ENCODE data around the gene RETREG1.
"Not testable (repeated sequence)": the region's sequence is repeated elsewhere in the genome, so short reads cannot be mapped to it uniquely, and the experiment has no call there.

Gene RETREG1

GRCh38 chr5:16548812-16549211 lies 68.0 kb downstream of the RETREG1 start:
- DNase-seq (ENCODE audit: extremely low spot score) = no peak
- TF ChIP-seq FOXA1 (IDR thresholded peaks at IDR 0.05) = no peak
- no peak for TF ChIP-seq SUZ12 (IDR thresholded peaks at IDR 0.05)
- no peak for TF ChIP-seq ELF4 (IDR thresholded peaks at IDR 0.05)
- no peak for TF ChIP-seq CTBP1 (IDR thresholded peaks at IDR 0.05; ENCODE audit: borderline replicate concordance)
- no peak for TF ChIP-seq FOXM1 (IDR thresholded peaks at IDR 0.05; ENCODE audit: borderline replicate concordance)
- TF ChIP-seq TARDBP (IDR thresholded peaks at IDR 0.05) = no peak
- no peak for TF ChIP-seq ARNT (IDR thresholded peaks at IDR 0.05)
- TF ChIP-seq FOXK2 (IDR thresholded peaks at IDR 0.05) = no peak
- TF ChIP-seq HDGF (IDR thresholded peaks at IDR 0.05; ENCODE audit: borderline replicate concordance) = no peak
- no peak for TF ChIP-seq PKNOX1 (IDR thresholded peaks at IDR 0.05)
- no peak for TF ChIP-seq LEF1 (IDR thresholded peaks at IDR 0.05; ENCODE audit: borderline replicate concordance)
- no peak for TF ChIP-seq BHLHE40 (IDR thresholded peaks at IDR 0.05; ENCODE audit: borderline replicate concordance)
- TF ChIP-seq NFRKB (IDR thresholded peaks at IDR 0.05) = no peak
- TF ChIP-seq ZNF384 (IDR thresholded peaks at IDR 0.05) = no peak
- no peak for TF ChIP-seq SP1 (IDR thresholded peaks at IDR 0.05)
- TF ChIP-seq L3MBTL2 (conservative IDR thresholded peaks at IDR 0.05) = no peak
- CTCF ChIA-PET = interaction anchor here (0.7 to 1.2 kb wide), 3 partner anchors 59 to 172 kb away, joined by 3 to 7 read pairs (median 3); no protein-coding TSS in a partner anchor
- POLR2A ChIA-PET = no interaction called here

GRCh38 chr5:16548115-16548514 lies 68.7 kb downstream of the RETREG1 start:
- TF ChIP-seq ELF4 (IDR thresholded peaks at IDR 0.05) (no peak), ZNF384 (IDR thresholded peaks at IDR 0.05) (no peak), PKNOX1 (IDR thresholded peaks at IDR 0.05) (no peak), FOXK2 (IDR thresholded peaks at IDR 0.05) (no peak)
- ChIA-PET POLR2A (no interaction called here), CTCF (interaction anchor here (0.6 kb wide), 1 partner anchor 58 kb away, joined by 3 read pairs; no protein-coding TSS in a partner anchor)
- DNase-seq (ENCODE audit: extremely low spot score) = no peak

- ChIA-PET CTCF (interaction anchor here (0.6 kb wide), 1 partner anchor 36 kb away, joined by 3 read pairs; no protein-coding TSS in a partner anchor), POLR2A (no interaction called here)
- no peak for DNase-seq (ENCODE audit: extremely low spot score)
- TF ChIP-seq BHLHE40 (IDR thresholded peaks at IDR 0.05; ENCODE audit: borderline replicate concordance) = no peak
- no peak for TF ChIP-seq LEF1 (IDR thresholded peaks at IDR 0.05; ENCODE audit: borderline replicate concordance)
- no peak for TF ChIP-seq FOXA1 (IDR thresholded peaks at IDR 0.05)
- TF ChIP-seq PKNOX1 (IDR thresholded peaks at IDR 0.05) = no peak
- TF ChIP-seq SUZ12 (IDR thresholded peaks at IDR 0.05) = no peak
- no peak for TF ChIP-seq FOXK2 (IDR thresholded peaks at IDR 0.05)
- TF ChIP-seq CTBP1 (IDR thresholded peaks at IDR 0.05; ENCODE audit: borderline replicate concordance) = no peak
- no peak for TF ChIP-seq HDGF (IDR thresholded peaks at IDR 0.05; ENCODE audit: borderline replicate concordance)
- no peak for TF ChIP-seq FOXM1 (IDR thresholded peaks at IDR 0.05; ENCODE audit: borderline replicate concordance)
- TF ChIP-seq ZNF384 (IDR thresholded peaks at IDR 0.05) = no peak
Observed at GRCh38 chr5:16547200-16547842, 69.5 kb downstream of the RETREG1 start.

GRCh38 chr5:16546732-16547131 lies 70.1 kb downstream of the RETREG1 start:
- ChIA-PET POLR2A (no interaction called here), CTCF (interaction anchor here (0.6 kb wide), 1 partner anchor 36 kb away, joined by 3 read pairs; no protein-coding TSS in a partner anchor)
- DNase-seq (ENCODE audit: extremely low spot score) = no peak
- no peak for TF ChIP-seq SP1 (IDR thresholded peaks at IDR 0.05)
- TF ChIP-seq ELF4 (IDR thresholded peaks at IDR 0.05) = no peak
- no peak for TF ChIP-seq FOXK2 (IDR thresholded peaks at IDR 0.05)
- TF ChIP-seq LEF1 (IDR thresholded peaks at IDR 0.05; ENCODE audit: borderline replicate concordance) = no peak
- no peak for TF ChIP-seq ZNF384 (IDR thresholded peaks at IDR 0.05)
- no peak for TF ChIP-seq HDGF (IDR thresholded peaks at IDR 0.05; ENCODE audit: borderline replicate concordance)
- no peak for TF ChIP-seq TARDBP (IDR thresholded peaks at IDR 0.05)
- TF ChIP-seq L3MBTL2 (conservative IDR thresholded peaks at IDR 0.05) = no peak
- no peak for TF ChIP-seq NFRKB (IDR thresholded peaks at IDR 0.05)
- no peak for TF ChIP-seq SUZ12 (IDR thresholded peaks at IDR 0.05)
- TF ChIP-seq BHLHE40 (IDR thresholded peaks at IDR 0.05; ENCODE audit: borderline replicate concordance) = no peak
- no peak for TF ChIP-seq ARNT (IDR thresholded peaks at IDR 0.05)
- TF ChIP-seq FOXA1 (IDR thresholded peaks at IDR 0.05) = no peak
- TF ChIP-seq PKNOX1 (IDR thresholded peaks at IDR 0.05) = no peak
- TF ChIP-seq CTBP1 (IDR thresholded peaks at IDR 0.05; ENCODE audit: borderline replicate concordance) = no peak

- CTCF ChIA-PET = interaction anchor here (0.7 to 0.9 kb wide), 2 partner anchors 8 to 11 kb away, joined by 3 to 4 read pairs; no protein-coding TSS in a partner anchor
- TF ChIP-seq FOXA1 (IDR thresholded peaks at IDR 0.05) = no peak
- TF ChIP-seq LEF1 (IDR thresholded peaks at IDR 0.05; ENCODE audit: borderline replicate concordance) = no peak
- TF ChIP-seq ELF4 (IDR thresholded peaks at IDR 0.05) = no peak
- TF ChIP-seq SUZ12 (IDR thresholded peaks at IDR 0.05) = no peak
- TF ChIP-seq TARDBP (IDR thresholded peaks at IDR 0.05) = no peak
- TF ChIP-seq CTBP1 (IDR thresholded peaks at IDR 0.05; ENCODE audit: borderline replicate concordance) = no peak
- TF ChIP-seq HDGF (IDR thresholded peaks at IDR 0.05; ENCODE audit: borderline replicate concordance) = no peak
- TF ChIP-seq ZNF384 (IDR thresholded peaks at IDR 0.05) = no peak
- TF ChIP-seq FOXM1 (IDR thresholded peaks at IDR 0.05; ENCODE audit: borderline replicate concordance) = no peak
- TF ChIP-seq BHLHE40 (IDR thresholded peaks at IDR 0.05; ENCODE audit: borderline replicate concordance) = no peak
- TF ChIP-seq PKNOX1 (IDR thresholded peaks at IDR 0.05) = no peak
- TF ChIP-seq L3MBTL2 (conservative IDR thresholded peaks at IDR 0.05) = no peak
- TF ChIP-seq NFRKB (IDR thresholded peaks at IDR 0.05) = no peak
- TF ChIP-seq SP1 (IDR thresholded peaks at IDR 0.05) = no peak
- TF ChIP-seq ARNT (IDR thresholded peaks at IDR 0.05) = no peak
- no peak for TF ChIP-seq FOXK2 (IDR thresholded peaks at IDR 0.05)
- no peak for DNase-seq (ENCODE audit: extremely low spot score)
- POLR2A ChIA-PET = no interaction called here
Observed at GRCh38 chr5:16544607-16545374, 72.0 kb downstream of the RETREG1 start.

GRCh38 chr5:16543206-16543605 lies 73.6 kb downstream of the RETREG1 start:
- DNase-seq (ENCODE audit: extremely low spot score); POLR2A ChIA-PET: not testable (repeated sequence)
- CTCF ChIA-PET = interaction anchor here (1.4 kb wide), 1 partner anchor 11 kb away, joined by 3 read pairs; no protein-coding TSS in a partner anchor

Data from HEK293T (cell line).